ENCODE results near the gene CCNG2.

CCNG2 gene

DNA sequence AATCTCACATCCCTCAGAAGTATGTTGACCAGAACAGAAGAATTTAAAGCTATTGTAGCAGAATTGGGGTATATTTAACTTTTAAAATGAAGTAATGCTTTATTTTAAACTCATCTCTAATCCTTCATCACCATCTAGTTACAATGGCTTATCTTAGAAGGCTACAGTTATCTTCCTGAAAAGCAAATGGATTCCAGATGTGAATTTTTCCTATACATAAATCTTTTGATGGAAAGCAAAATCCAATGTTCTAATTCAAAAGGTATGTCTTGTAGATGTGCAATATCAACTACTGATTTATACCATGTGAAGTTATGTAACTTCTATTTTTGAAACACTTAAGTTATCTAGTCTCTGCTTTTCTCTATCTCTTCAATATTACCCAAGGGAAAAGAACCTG lies 47.6 kb downstream of the CCNG2 start:
- Histone ChIP-seq H3K4me3 (replicated peaks; ENCODE audit: insufficient read depth, low read length) (no peak overlapping the region), H3K27ac (replicated peaks) (no peak overlapping the region), H3K27me3 (ENCODE audit: insufficient read depth, poor library complexity, severe bottlenecking) (no peaks in the 10 kb centered on the region)
- TF ChIP-seq POLR2AphosphoS5 (IDR thresholded peaks at IDR 0.05; ENCODE audit: low read depth): no peak
- no peak for TF ChIP-seq REST (IDR thresholded peaks at IDR 0.05; ENCODE audit: insufficient replicate concordance, low read depth)
- TF ChIP-seq CTCF (IDR thresholded peaks at IDR 0.05; ENCODE audit: insufficient read depth, low read length): no peak
- no peak for TF ChIP-seq GABPA (IDR thresholded peaks at IDR 0.05; ENCODE audit: low read depth)
- no peak for TF ChIP-seq SPI1 (IDR thresholded peaks at IDR 0.05; ENCODE audit: borderline replicate concordance, low read depth)
- no peak for DNase-seq (ENCODE audit: low read depth in 1 of 2, low spot score in 1 of 2)

- Histone ChIP-seq H3K4me3 (replicated peaks; ENCODE audit: insufficient read depth, low read length) (no peak overlapping the region), H3K27ac (replicated peaks) (no peak overlapping the region), H3K27me3 (ENCODE audit: insufficient read depth, poor library complexity, severe bottlenecking) (no peaks in the 10 kb centered on the region)
- no peak for TF ChIP-seq SPI1 (IDR thresholded peaks at IDR 0.05; ENCODE audit: borderline replicate concordance, low read depth)
- no peak for TF ChIP-seq REST (IDR thresholded peaks at IDR 0.05; ENCODE audit: insufficient replicate concordance, low read depth)
- TF ChIP-seq CTCF (IDR thresholded peaks at IDR 0.05; ENCODE audit: insufficient read depth, low read length): no peak
- no peak for TF ChIP-seq POLR2AphosphoS5 (IDR thresholded peaks at IDR 0.05; ENCODE audit: low read depth)
- TF ChIP-seq GABPA (IDR thresholded peaks at IDR 0.05; ENCODE audit: low read depth): no peak
- DNase-seq (ENCODE audit: low read depth in 1 of 2, low spot score in 1 of 2): no peak
These were observed 52.0 kb downstream of the CCNG2 start for GRCh38 chr4:77209012-77209411.

DNA sequence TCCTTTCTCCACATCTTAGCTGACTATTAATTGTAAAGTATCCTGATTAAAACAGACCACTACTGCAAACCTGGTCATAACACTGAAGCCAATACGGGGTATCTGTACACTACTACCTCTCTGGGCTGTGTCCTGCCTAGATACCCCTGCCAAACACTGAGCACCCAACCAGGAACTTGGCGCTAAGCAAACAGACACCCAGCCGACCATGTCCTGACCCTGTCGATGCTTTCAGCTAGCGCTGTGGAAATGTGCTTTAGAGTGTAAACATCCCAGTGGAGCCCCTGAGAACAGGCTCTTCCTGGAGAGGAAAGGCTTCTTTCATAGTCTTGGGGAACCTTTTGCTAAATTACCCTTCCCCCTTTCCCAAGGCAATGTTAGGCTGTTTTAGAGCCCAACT lies 52.9 kb downstream of the CCNG2 start:
- DNase-seq (ENCODE audit: low read depth in 1 of 2, low spot score in 1 of 2): no peak
- H3K4me3 ChIP-seq (replicated peaks; ENCODE audit: insufficient read depth, low read length): no peak overlapping the region
- no peak overlapping the region for H3K27ac ChIP-seq (replicated peaks)
- TF ChIP-seq REST (IDR thresholded peaks at IDR 0.05; ENCODE audit: insufficient replicate concordance, low read depth) (no peak), GABPA (IDR thresholded peaks at IDR 0.05; ENCODE audit: low read depth) (no peak), POLR2AphosphoS5 (IDR thresholded peaks at IDR 0.05; ENCODE audit: low read depth) (no peak), SPI1 (IDR thresholded peaks at IDR 0.05; ENCODE audit: borderline replicate concordance, low read depth) (no peak), CTCF (IDR thresholded peaks at IDR 0.05; ENCODE audit: insufficient read depth, low read length) (no peak)
- no peaks in the 10 kb centered on the region for H3K27me3 ChIP-seq (ENCODE audit: insufficient read depth, poor library complexity, severe bottlenecking)
